Endodermal cell (in vitro differentiated cells): Measurements from ENCODE around the gene STX8. TPM values are rescaled to one million over a fixed set of nuclear protein-coding genes. Genes with fewer than 3 reads are reported as not detected.

Experiments
- DNase-seq: peaks from one replicate; pipeline ENCODE4 v3.0.0-alpha.2; 2017
- H3K27ac ChIP-seq: 2 replicates; pipeline ENCODE4 v1.5.1; 2013; ENCODE audit warnings: mild to moderate bottlenecking, low read depth, low read length, moderate library complexity
- H3K27me3 ChIP-seq: 2 replicates; pipeline ENCODE4 v1.6.1; 2013; ENCODE audit warnings: mild to moderate bottlenecking, low read length, moderate library complexity; ENCODE audit not compliant: insufficient read depth, control insufficient read depth, poor library complexity, severe bottlenecking
- H3K36me3 ChIP-seq: 2 replicates; pipeline ENCODE4 v1.7.0; 2013; ENCODE audit warnings: mild to moderate bottlenecking, low read length, moderate library complexity; ENCODE audit not compliant: control insufficient read depth, insufficient read depth
- H3K4me1 ChIP-seq: one replicate; pipeline ENCODE4 v1.7.0; 2013; ENCODE audit warnings: low read length; ENCODE audit not compliant: control insufficient read depth, insufficient read depth
- H3K4me3 ChIP-seq: 2 replicates; pipeline ENCODE4 v1.5.1; 2013; ENCODE audit warnings: mild to moderate bottlenecking, low read length, moderate library complexity
- H3K9ac ChIP-seq: 2 replicates; pipeline ENCODE4 v1.6.1; 2013; ENCODE audit warnings: mild to moderate bottlenecking, low read length, moderate library complexity; ENCODE audit not compliant: poor library complexity, severe bottlenecking; ENCODE audit errors: extremely low read depth
- H3K9me3 ChIP-seq: 2 replicates; pipeline ENCODE4 v1.6.1; 2013; ENCODE audit warnings: mild to moderate bottlenecking, low read length, moderate library complexity; ENCODE audit not compliant: control insufficient read depth
- H3K27ac Mint-ChIP-seq: 2 replicates; pipeline ENCODE4 v1.8.0; 2020; ENCODE audit warnings: mixed read lengths
- H3K27me3 Mint-ChIP-seq: 2 replicates; pipeline ENCODE4 v1.8.0; 2021; ENCODE audit warnings: mild to moderate bottlenecking, mixed read lengths; ENCODE audit not compliant: insufficient read depth
- H3K36me3 Mint-ChIP-seq: 2 replicates; pipeline ENCODE4 v1.8.0; 2020; ENCODE audit warnings: low read depth, mixed read lengths
- H3K4me1 Mint-ChIP-seq: 2 replicates; pipeline ENCODE4 v1.8.0; 2020; ENCODE audit warnings: mixed read lengths
- H3K4me3 Mint-ChIP-seq: 2 replicates; pipeline ENCODE4 v1.8.0; 2020; ENCODE audit warnings: mild to moderate bottlenecking, moderate library complexity, mixed read lengths
- H3K9me3 Mint-ChIP-seq: 2 replicates; pipeline ENCODE4 v1.8.0; 2020; ENCODE audit warnings: mild to moderate bottlenecking, mixed read lengths
- WGBS, 2 experiments: methylation state at CpG; one replicate each; pipeline versions ENCODE4 v1.1.5 to v1.1.7; 2013; ENCODE audit warnings: missing lambda C conversion rate in 2 of 2, mixed read lengths in 1 of 2; ENCODE audit not compliant: insufficient coverage in 1 of 2, insufficient read length in 1 of 2; 5-methylcytosine and 5-hydroxymethylcytosine counted together
- total RNA-seq, 2 donors: library from RNA; stranded (reverse); fragmentation: NEBNext Ultra II Directional in 1 of 2; extraction: Animal tissue kit (Norgen Biotek cat#: 25700) in 1 of 2; gene quantifications; 2 replicates in 1 of 2; 3 replicates in 1 of 2; pipeline ENCODE4 v1.2.1, GENCODE V29; 2021
- TF ChIP-seq, protein P1 (sequence below): fragments of 200-600 bp; sonication (generic); conservative IDR thresholded peaks from 2 replicates; pipeline ENCODE4 v1.5.0; 2021; ENCODE audit warnings: antibody characterized with exemption, mild to moderate bottlenecking

The STX8 gene
- total RNA-seq, 2 donors from 2014 or later, result 82.5 to 98.2 TPM

GRCh38 chr17:9445424-9445823 lies 130.2 kb downstream of the STX8 start:
- Mint-ChIP-seq H3K4me1 (no peaks in the 10 kb centered on the region), H3K27me3 (no peaks in the 10 kb centered on the region), H3K9me3 (peaks cover 4% of the 10 kb centered on the region), H3K27ac (no peak overlapping the region), H3K4me3 (no peak overlapping the region), H3K36me3 (peaks cover 11% of the 10 kb centered on the region)
- Histone ChIP-seq H3K4me3 (no peak overlapping the region), H3K36me3 (no peaks in the 10 kb centered on the region), H3K9ac (no peak overlapping the region), H3K27me3 (no peaks in the 10 kb centered on the region), H3K27ac (no peak overlapping the region), H3K9me3 (no peaks in the 10 kb centered on the region), H3K4me1 (no peaks in the 10 kb centered on the region)
- 68 to 97% methylated on average over 4 of the region's 7 CpGs for WGBS, 2 experiments
- TF ChIP-seq, protein P1, sequence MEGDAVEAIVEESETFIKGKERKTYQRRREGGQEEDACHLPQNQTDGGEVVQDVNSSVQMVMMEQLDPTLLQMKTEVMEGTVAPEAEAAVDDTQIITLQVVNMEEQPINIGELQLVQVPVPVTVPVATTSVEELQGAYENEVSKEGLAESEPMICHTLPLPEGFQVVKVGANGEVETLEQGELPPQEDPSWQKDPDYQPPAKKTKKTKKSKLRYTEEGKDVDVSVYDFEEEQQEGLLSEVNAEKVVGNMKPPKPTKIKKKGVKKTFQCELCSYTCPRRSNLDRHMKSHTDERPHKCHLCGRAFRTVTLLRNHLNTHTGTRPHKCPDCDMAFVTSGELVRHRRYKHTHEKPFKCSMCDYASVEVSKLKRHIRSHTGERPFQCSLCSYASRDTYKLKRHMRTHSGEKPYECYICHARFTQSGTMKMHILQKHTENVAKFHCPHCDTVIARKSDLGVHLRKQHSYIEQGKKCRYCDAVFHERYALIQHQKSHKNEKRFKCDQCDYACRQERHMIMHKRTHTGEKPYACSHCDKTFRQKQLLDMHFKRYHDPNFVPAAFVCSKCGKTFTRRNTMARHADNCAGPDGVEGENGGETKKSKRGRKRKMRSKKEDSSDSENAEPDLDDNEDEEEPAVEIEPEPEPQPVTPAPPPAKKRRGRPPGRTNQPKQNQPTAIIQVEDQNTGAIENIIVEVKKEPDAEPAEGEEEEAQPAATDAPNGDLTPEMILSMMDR, result no peak
- no peak for DNase-seq

- Mint-ChIP-seq H3K9me3 (peaks cover 6% of the 10 kb centered on the region), H3K27ac (no peak overlapping the region), H3K4me1 (no peaks in the 10 kb centered on the region), H3K27me3 (no peaks in the 10 kb centered on the region), H3K4me3 (no peak overlapping the region), H3K36me3 (peaks cover 14% of the 10 kb centered on the region)
- no peak for DNase-seq
- H3K27me3 ChIP-seq, result no peaks in the 10 kb centered on the region
- no peaks in the 10 kb centered on the region for H3K4me1 ChIP-seq
- H3K36me3 ChIP-seq, result no peaks in the 10 kb centered on the region
- no peak overlapping the region for H3K9ac ChIP-seq
- H3K27ac ChIP-seq, result peak overlapping the region; percentile 37
- H3K9me3 ChIP-seq, result no peaks in the 10 kb centered on the region
- H3K4me3 ChIP-seq, result no peak overlapping the region
- WGBS, 2 experiments, result 58 to 81% methylated on average over 3 to 5 of the region's 5 CpGs
- TF ChIP-seq, protein P1, result no peak
These were observed 130.9 kb downstream of the STX8 start for GRCh38 chr17:9444687-9445086.

- no peak for DNase-seq
- Histone ChIP-seq H3K27ac (no peak overlapping the region), H3K27me3 (no peaks in the 10 kb centered on the region), H3K36me3 (no peaks in the 10 kb centered on the region), H3K4me1 (no peaks in the 10 kb centered on the region), H3K9ac (no peak overlapping the region), H3K4me3 (no peak overlapping the region), H3K9me3 (no peaks in the 10 kb centered on the region)
- H3K9me3 Mint-ChIP-seq, result peaks cover 6% of the 10 kb centered on the region
- no peak overlapping the region for H3K4me3 Mint-ChIP-seq
- 87 to 94% methylated on average over 5 of the region's 5 CpGs for WGBS, 2 experiments
- H3K36me3 Mint-ChIP-seq, result peaks cover 16% of the 10 kb centered on the region
- no peaks in the 10 kb centered on the region for H3K4me1 Mint-ChIP-seq
- TF ChIP-seq, protein P1, result no peak
- H3K27me3 Mint-ChIP-seq, result no peaks in the 10 kb centered on the region
- no peak overlapping the region for H3K27ac Mint-ChIP-seq
These were observed 131.8 kb downstream of the STX8 start for GRCh38 chr17:9443811-9444210.
